NT2/D1 (cell line): Measurements from ENCODE around the gene RTP3.

Experiments used
- DNase-seq: peaks from one replicate; pipeline ENCODE4 v3.0.0-alpha.2; 2011; ENCODE audit warnings: low read depth, low spot score
- H3K27me3 ChIP-seq: 2 replicates; pipeline ENCODE4 v1.6.0; 2011; ENCODE audit warnings: mild to moderate bottlenecking; ENCODE audit not compliant: insufficient read length, insufficient read depth
- H3K36me3 ChIP-seq: 2 replicates; pipeline ENCODE4 v1.6.1; 2011; ENCODE audit warnings: mild to moderate bottlenecking, low read length, mixed read lengths; ENCODE audit not compliant: insufficient read depth, insufficient read length
- H3K4me1 ChIP-seq: 2 replicates; pipeline ENCODE4 v1.5.1; 2011; ENCODE audit not compliant: insufficient read depth, insufficient read length
- H3K4me3 ChIP-seq: 2 replicates; pipeline ENCODE4 v1.5.1; 2011; ENCODE audit warnings: low read depth; ENCODE audit not compliant: insufficient read length
- H3K9ac ChIP-seq: 2 replicates; pipeline ENCODE4 v1.6.0; 2011; ENCODE audit warnings: low read depth; ENCODE audit not compliant: insufficient read length
- H3K9me3 ChIP-seq: 2 replicates; pipeline ENCODE4 v1.5.1; 2011; ENCODE audit warnings: mild to moderate bottlenecking, low read length; ENCODE audit not compliant: insufficient read depth
- SUZ12 ChIP-seq: IDR thresholded peaks from 2 replicates; pipeline ENCODE4 v1.6.1; 2011; ENCODE audit not compliant: insufficient read length, insufficient read depth; ENCODE audit errors: extremely low read depth
- YY1 ChIP-seq: IDR thresholded peaks from 2 replicates; pipeline ENCODE4 v1.6.1; 2011; ENCODE audit not compliant: insufficient read length, insufficient read depth
- ZNF274 ChIP-seq: IDR thresholded peaks from 2 replicates; pipeline ENCODE4 v1.6.1; 2011; ENCODE audit warnings: mild to moderate bottlenecking, low read depth, low read length

Gene RTP3

DNA sequence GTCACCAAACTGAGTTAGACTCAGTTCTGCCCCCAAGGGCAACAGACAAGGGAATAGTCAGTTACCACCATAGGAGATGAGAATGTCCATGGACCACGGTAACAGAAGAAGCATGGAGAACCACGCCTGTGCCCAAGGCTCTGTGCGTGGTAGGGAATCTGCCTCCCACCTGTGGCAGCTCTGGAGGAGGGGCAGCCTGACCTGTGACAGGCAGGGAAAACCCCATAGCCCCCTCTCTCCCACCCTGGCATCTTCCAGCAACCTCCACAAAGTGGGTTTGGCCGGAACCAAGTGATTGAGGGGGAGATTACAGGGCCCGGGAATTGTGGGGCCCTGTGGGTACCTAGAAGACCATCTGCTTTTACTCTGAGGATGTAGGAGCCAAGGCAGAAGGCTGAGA lies 18.8 kb upstream of the RTP3 start:
- Histone ChIP-seq H3K27me3 (no peaks in the 10 kb centered on the region), H3K9me3 (no peaks in the 10 kb centered on the region), H3K4me3 (no peak overlapping the region), H3K9ac (no peak overlapping the region), H3K4me1 (no peaks in the 10 kb centered on the region), H3K36me3 (no peaks in the 10 kb centered on the region)
- TF ChIP-seq ZNF274 = no peak
- no peak for TF ChIP-seq YY1
- TF ChIP-seq SUZ12 = no peak
- no peak for DNase-seq

- Histone ChIP-seq H3K4me1 (no peaks in the 10 kb centered on the region), H3K9me3 (no peaks in the 10 kb centered on the region), H3K27me3 (no peaks in the 10 kb centered on the region), H3K9ac (no peak overlapping the region), H3K36me3 (no peaks in the 10 kb centered on the region), H3K4me3 (no peak overlapping the region)
- TF ChIP-seq YY1 (no peak), SUZ12 (no peak), ZNF274 (no peak)
- DNase-seq = no peak
Measured at GRCh38 chr3:46479696-46480095, 18.1 kb upstream of the RTP3 start.

GRCh38 chr3:46480491-46481195 lies 17.1 kb upstream of the RTP3 start:
- no peak for TF ChIP-seq ZNF274
- no peak for TF ChIP-seq SUZ12
- TF ChIP-seq YY1 = no peak
- no peak overlapping the region for H3K9ac ChIP-seq
- DNase-seq = no peak
- H3K4me3 ChIP-seq = no peak overlapping the region
- peaks cover 2% of the 10 kb centered on the region for H3K4me1 ChIP-seq
- H3K9me3 ChIP-seq = no peaks in the 10 kb centered on the region
- no peaks in the 10 kb centered on the region for H3K36me3 ChIP-seq
- H3K27me3 ChIP-seq = no peaks in the 10 kb centered on the region

- no peak for DNase-seq
- TF ChIP-seq SUZ12 = no peak
- TF ChIP-seq ZNF274 = no peak
- no peak for TF ChIP-seq YY1
Measured at GRCh38 chr3:46481636-46482035, 16.1 kb upstream of the RTP3 start.

DNA sequence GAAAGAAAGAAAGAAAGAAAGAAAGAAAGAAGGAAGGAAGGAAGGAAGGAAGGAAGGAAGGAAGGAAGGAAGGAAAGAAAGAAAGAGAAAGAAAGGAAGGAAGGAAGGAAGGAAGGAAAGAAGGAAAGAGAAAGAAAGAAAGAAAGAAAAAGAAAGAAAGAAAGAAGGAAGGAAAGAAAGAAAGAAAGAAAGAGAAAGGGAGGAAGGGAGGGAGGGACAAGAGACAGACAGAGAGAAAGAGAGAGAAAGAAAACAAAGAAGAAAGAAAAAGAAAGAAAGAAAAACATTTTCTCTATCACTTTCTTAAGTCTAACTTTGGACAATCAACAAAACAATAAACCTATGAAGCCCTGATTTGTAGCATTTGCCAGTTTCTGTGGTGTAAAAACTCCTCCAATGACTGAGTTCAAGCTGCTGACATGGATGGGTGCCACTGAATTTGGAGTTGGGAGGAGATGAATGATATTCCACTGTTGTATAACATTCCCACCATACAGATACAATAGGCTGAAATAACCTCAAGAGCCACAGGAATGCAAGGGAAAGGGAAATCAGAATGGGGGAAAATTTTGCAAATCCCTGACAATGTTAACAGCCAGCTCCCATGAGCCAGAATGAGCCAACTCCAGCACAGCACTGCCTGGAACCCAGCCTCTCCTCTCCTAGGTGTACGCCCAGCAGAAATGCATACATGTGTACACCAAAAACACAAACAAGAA lies 15.0 kb upstream of the RTP3 start:
- TF ChIP-seq ZNF274 = no peak
- TF ChIP-seq SUZ12 = no peak
- Histone ChIP-seq H3K27me3 (no peaks in the 10 kb centered on the region), H3K9me3 (no peaks in the 10 kb centered on the region; the same call in 1 of the 2 replicates), H3K36me3 (no peaks in the 10 kb centered on the region), H3K4me3 (no peak overlapping the region), H3K4me1 (peaks cover 2% of the 10 kb centered on the region), H3K9ac (no peak overlapping the region)
- DNase-seq = no peak

More at GRCh38 chr3:46481636-46482035, 16.1 kb upstream of the RTP3 start:
- Histone ChIP-seq H3K27me3 (no peaks in the 10 kb centered on the region), H3K9ac (no peak overlapping the region), H3K9me3 (no peaks in the 10 kb centered on the region), H3K36me3 (no peaks in the 10 kb centered on the region), H3K4me3 (no peak overlapping the region), H3K4me1 (peaks cover 2% of the 10 kb centered on the region)

DNA sequence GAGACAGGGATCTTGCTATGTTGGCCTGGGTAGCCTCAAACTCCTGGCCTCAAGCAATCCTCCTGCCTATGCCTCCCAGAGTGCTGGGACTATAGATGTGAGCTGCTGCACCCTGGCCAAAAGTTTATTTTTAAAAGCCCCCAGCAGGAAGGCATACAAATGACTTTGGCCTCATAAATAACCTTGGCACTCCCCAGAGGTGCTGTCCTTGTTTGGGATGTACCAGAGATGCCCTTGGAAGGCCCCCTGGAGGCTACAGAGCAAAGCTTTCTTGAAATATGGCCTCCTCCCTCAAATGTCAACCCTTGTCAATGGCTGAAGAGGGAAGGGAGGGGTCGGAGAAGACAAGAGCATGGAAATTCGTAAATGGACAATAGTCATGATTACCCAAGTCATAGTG lies 14.0 kb upstream of the RTP3 start:
- peaks cover 2% of the 10 kb centered on the region for H3K4me1 ChIP-seq
- DNase-seq = no peak
- no peak overlapping the region for H3K4me3 ChIP-seq
- H3K9me3 ChIP-seq = no peaks in the 10 kb centered on the region; the same call in 1 of the 2 replicates
- H3K9ac ChIP-seq = no peak overlapping the region
- no peak for TF ChIP-seq ZNF274
- no peak for TF ChIP-seq SUZ12
- TF ChIP-seq YY1 = no peak
- no peaks in the 10 kb centered on the region for H3K36me3 ChIP-seq
- peaks cover under 1% of the 10 kb centered on the region for H3K27me3 ChIP-seq

DNA sequence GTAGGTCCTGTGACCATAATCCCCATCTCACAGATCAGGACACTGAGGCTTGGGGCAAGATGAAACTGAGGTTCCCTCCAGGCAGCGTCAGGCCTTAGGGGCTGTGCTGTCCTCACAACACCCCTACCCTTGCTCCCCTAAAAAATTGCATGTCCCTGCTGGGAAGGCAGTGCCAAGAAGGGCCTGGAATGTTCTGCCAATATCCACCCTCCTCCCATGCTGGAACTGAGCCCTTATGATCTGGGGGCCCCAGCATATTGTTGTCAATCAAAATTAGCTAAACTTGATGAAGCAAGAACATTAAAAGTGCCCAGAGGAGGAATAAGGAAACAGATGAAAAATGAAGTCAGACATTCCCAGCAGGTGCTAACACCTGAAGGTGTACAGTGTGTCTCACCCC lies 13.4 kb upstream of the RTP3 start:
- Histone ChIP-seq H3K9me3 (no peaks in the 10 kb centered on the region; the same call in 1 of the 2 replicates), H3K36me3 (no peaks in the 10 kb centered on the region), H3K27me3 (peaks cover 6% of the 10 kb centered on the region), H3K4me1 (peaks cover 2% of the 10 kb centered on the region), H3K9ac (no peak overlapping the region), H3K4me3 (no peak overlapping the region)
- TF ChIP-seq ZNF274 = no peak
- no peak for DNase-seq
